GM10248 (cell line): ENCODE data around the gene OR52E4.

ENCODE experiments used
- CTCF ChIA-PET: fragments of 300-600 bp; sonication (Branson Sonifier 250); formaldehyde crosslinking; extraction: SDS; loops from one replicate; lab custom pipeline; 2021; ENCODE audit warnings: antibody characterized with exemption; lab: Yijun Ruan, JAX
- POLR2A ChIA-PET: fragments of 350-650 bp; sonication (Branson Sonifier 250); formaldehyde crosslinking; extraction: SDS; loops from one replicate; lab custom pipeline; 2020; ENCODE audit warnings: antibody characterized with exemption; lab: Yijun Ruan, JAX
- DNase-seq: peaks from one replicate; pipeline ENCODE4 v3.0.0; 2012; ENCODE audit errors: extremely low spot score
- CTCF ChIP-seq: IDR thresholded peaks from 2 replicates; pipeline ENCODE4 v1.5.1; 2012; ENCODE audit warnings: mild to moderate bottlenecking, low read depth; ENCODE audit errors: extremely low read depth, missing control alignments, control extremely low read depth

Gene OR52E4

GRCh38 chr11:5923427-5923776, 43.0 kb downstream of the OR52E4 start:
- DNase-seq, result no peak
- ChIA-PET CTCF (interaction anchor here (0.7 kb wide), 1 partner anchor 16 kb away, joined by 3 read pairs; no protein-coding TSS in a partner anchor), POLR2A (no interaction called here)
- no peak for TF ChIP-seq CTCF

- TF ChIP-seq CTCF, result no peak
- ChIA-PET POLR2A (no interaction called here), CTCF (no interaction called here)
- no peak for DNase-seq
Observed at GRCh38 chr11:5923794-5924193, 43.4 kb downstream of the OR52E4 start.

GRCh38 chr11:5928271-5928670, 47.8 kb downstream of the OR52E4 start:
- ChIA-PET CTCF (no interaction called here), POLR2A (no interaction called here)
- no peak for DNase-seq
- TF ChIP-seq CTCF, result no peak

GRCh38 chr11:5928811-5929210, 48.4 kb downstream of the OR52E4 start:
- TF ChIP-seq CTCF, result no peak
- ChIA-PET CTCF (no interaction called here), POLR2A (no interaction called here)
- no peak for DNase-seq

- POLR2A ChIA-PET, result no interaction called here
- CTCF ChIA-PET, result no interaction called here
- DNase-seq, result no peak
- no peak for TF ChIP-seq CTCF
Observed at GRCh38 chr11:5929571-5930368, 49.3 kb downstream of the OR52E4 start.

GRCh38 chr11:5930614-5931013, 50.2 kb downstream of the OR52E4 start:
- ChIA-PET POLR2A (no interaction called here), CTCF (no interaction called here)
- no peak for TF ChIP-seq CTCF
- no peak for DNase-seq

- CTCF ChIA-PET, result no interaction called here
- DNase-seq, result no peak
- no peak for TF ChIP-seq CTCF
- POLR2A ChIA-PET, result no interaction called here
Observed at GRCh38 chr11:5931061-5931460, 50.6 kb downstream of the OR52E4 start.
